GM19467 (cell line): ENCODE measurements around the gene SEMA4D.

ENCODE experiments used
- ATAC-seq: cut with Tn5 transposase; IDR thresholded peaks from one replicate; pipeline ENCODE4 v1.9.1; 2021; ENCODE audit warnings: mild to moderate bottlenecking, moderate library complexity; ENCODE audit not compliant: unreplicated experiment

Gene SEMA4D

GRCh38 chr9:89417832-89418473, 80.0 kb downstream of the SEMA4D start:
- no peak for ATAC-seq

GRCh38 chr9:89414670-89415324, 83.1 kb downstream of the SEMA4D start:
- no peak for ATAC-seq

- ATAC-seq: no peak
These were observed 83.8 kb downstream of the SEMA4D start for GRCh38 chr9:89413963-89414638.

DNA sequence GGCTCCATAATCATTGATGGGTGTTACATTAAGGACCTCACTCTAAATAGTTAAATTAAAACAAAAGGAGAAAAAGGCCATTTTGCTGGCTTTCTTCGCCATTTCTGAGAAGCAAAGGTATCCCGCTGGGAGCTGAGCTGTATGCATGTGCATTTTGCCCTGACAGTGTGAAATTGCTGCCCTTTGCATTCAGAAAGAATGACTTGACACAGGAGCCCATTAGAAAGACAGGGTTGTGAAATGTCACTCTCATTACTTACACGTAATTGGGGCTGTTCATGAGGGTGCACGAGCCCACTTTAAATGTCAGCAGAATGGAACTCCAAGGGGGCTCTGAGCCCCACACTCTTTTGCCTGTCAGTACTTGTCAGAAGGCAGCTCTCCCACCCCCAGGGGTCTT, 85.0 kb downstream of the SEMA4D start:
- ATAC-seq: no peak

DNA sequence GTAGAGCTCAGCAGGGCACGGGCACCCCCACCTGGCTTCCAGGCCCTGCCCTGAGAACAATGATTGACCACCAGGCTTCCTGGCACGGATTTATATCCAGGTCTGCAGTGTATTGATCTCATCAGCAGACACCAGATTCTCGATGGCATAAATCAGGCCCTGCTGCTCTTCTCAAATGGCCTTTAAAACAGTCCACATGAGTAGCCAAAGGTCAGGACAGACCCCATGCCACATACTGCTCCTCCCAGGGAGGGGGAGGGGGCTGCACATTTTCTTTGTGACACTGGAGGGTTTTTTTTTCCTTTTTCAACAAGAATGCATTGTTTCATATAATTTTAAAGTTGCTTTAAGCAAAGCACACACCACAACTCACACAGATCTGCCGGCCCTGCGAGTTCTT, 85.4 kb downstream of the SEMA4D start:
- ATAC-seq: no peak

DNA sequence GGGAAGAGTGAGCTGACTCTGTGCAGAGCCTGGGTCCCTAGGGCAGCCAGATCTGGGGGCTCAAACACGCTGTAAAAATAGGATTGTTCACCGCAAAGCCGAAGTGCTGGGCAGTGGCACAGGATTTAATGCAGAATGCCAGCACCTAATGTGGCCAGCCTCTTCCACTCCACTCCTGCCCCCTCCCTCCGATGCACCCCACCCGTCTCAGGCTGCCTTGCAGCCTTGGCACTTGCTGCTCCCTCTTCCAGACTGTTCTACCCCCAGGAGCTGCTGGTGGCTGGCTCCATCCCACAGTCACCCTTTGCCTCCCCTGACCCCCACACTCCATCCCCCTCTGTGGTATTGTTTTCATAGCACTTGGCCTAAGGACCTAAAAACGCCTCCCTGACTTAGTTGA, 86.2 kb downstream of the SEMA4D start:
- ATAC-seq: no peak

DNA sequence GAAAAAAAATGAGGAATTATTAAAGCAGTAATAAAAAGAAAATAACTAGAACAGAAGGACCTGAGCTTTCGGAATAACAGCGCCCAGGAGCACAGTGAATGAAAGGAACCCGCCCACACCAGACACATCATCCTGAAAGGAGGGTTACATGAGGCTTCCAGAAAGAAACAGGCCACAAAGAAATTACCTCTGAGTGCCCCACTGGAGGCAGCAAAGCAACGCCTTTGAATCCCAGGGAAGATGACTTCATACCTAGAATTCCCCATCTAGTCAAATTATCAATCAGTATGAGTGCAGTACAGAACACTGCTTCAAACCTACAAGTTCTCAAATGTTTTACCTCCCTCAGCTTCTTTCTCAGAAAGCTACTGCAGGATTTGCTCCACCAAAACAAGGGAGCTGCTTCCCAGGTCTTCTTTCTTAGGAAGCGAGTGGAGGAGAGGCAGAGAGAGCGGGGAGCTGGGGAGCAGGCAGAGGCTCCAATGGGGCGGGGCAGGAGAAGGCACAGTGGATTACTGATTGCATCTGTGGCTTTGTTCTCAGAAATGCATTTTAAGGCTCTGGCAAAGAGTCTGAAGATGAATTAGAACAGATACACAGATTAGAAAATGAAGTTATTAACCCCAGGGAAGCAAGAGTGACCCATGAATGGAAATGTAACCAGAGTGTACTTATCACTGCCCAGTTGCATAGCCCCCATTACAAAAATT, 87.1 kb downstream of the SEMA4D start:
- ATAC-seq: peak; percentile 30

- ATAC-seq: no peak
These were observed 87.9 kb downstream of the SEMA4D start for GRCh38 chr9:89410022-89410421.

GRCh38 chr9:89409466-89409865, 88.4 kb downstream of the SEMA4D start:
- no peak for ATAC-seq

GRCh38 chr9:89408628-89409101, 89.2 kb downstream of the SEMA4D start:
- ATAC-seq: no peak

- ATAC-seq: no peak
These were observed 90.8 kb downstream of the SEMA4D start for GRCh38 chr9:89407070-89407469.

DNA sequence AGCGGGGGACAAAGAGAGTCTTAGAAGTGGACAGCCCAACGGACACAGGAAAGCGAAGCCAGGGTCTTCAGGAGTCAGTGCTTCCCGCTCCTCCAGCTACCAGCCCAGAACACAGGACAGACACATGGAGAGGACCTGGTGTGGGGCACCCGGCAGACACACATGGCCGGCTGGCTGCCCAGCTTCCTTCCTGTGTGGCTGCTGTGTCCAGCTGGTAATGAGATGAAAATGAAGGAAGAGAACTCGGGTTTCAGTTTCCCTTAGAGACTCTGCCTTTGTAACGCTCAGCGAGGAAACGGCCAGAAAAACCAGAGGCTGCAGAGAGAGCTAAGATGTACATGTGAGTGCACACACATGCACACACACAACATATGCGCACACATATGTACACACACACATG, 92.1 kb downstream of the SEMA4D start:
- ATAC-seq: peak; percentile 58

DNA sequence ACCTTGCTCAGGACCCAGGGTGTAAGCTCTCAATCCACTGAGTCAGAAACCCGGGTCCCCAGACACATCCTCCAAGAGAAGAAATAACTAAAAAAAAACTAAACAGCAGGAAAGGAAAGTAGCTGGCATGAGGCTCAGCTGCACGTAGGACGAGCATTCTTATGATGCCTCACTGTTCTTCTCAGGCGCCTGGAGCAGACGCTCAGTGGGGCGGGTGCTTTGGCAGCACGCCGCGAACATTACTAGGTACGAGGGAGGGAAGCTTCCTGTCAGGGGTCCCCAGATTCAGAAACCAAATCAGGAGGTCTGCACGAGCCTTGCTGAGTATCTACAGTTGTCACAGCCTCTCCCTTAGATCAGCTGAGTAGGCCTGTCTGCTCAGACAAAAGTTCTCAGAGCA, 93.8 kb downstream of the SEMA4D start:
- ATAC-seq: no peak

- ATAC-seq: no peak
These were observed 95.1 kb downstream of the SEMA4D start for GRCh38 chr9:89402695-89403427.

GRCh38 chr9:89400403-89401116, 97.4 kb downstream of the SEMA4D start:
- peak; percentile 57 for ATAC-seq

- ATAC-seq: no peak
These were observed 99.3 kb downstream of the SEMA4D start for GRCh38 chr9:89398621-89399020.

DNA sequence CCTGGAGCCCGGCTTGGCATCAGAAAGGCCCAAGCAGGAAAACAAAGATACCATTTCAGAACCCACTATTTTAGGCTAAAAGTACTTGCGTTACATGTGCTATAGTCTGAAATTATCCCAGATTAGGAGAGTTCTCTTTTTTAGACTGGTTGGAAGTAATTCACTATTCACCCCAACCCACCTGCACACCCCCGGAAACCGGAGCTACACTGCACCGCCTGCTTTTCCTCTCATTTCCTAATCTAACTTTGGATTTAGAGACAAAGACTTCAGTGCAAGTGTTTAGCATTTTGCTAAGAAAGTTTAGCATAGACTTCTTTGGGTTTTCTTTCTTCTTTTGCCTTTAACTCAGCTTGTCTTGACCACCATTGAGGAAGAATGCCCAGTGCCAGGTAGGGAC, 100.4 kb downstream of the SEMA4D start:
- ATAC-seq: no peak

GRCh38 chr9:89395931-89396710, 101.8 kb downstream of the SEMA4D start:
- no peak for ATAC-seq

- ATAC-seq: no peak
These were observed 103.5 kb downstream of the SEMA4D start for GRCh38 chr9:89394412-89394811.
